Fibroblast of pulmonary artery (primary cell): ENCODE data around the gene GALNT5.
A peak's percentile ranks its signal among the peaks of the same experiment; 100 is the strongest.

Source experiments
- DNase-seq: peaks from one replicate; pipeline ENCODE4 v3.0.0-alpha.2; 2010; ENCODE audit warnings: low read depth
- H3K4me3 ChIP-seq: replicated peaks from 2 replicates; pipeline ENCODE4 v1.5.1; 2011; ENCODE audit warnings: low read depth, mild to moderate bottlenecking, control low read depth, low read length, moderate library complexity
- CTCF ChIP-seq: IDR thresholded peaks from 2 replicates; pipeline ENCODE4 v1.5.1; 2011; ENCODE audit warnings: mild to moderate bottlenecking, control low read depth, low read length, inconsistent platforms; ENCODE audit errors: missing control alignments

Gene GALNT5

GRCh38 chr2:157238296-157238695 is 19.2 kb upstream of the GALNT5 start:
- no peak for TF ChIP-seq CTCF
- no peak overlapping the region for H3K4me3 ChIP-seq
- no peak for DNase-seq

GRCh38 chr2:157244691-157245090 is 12.8 kb upstream of the GALNT5 start:
- H3K4me3 ChIP-seq = no peak overlapping the region
- no peak for DNase-seq
- TF ChIP-seq CTCF = no peak

- no peak for DNase-seq
- no peak overlapping the region for H3K4me3 ChIP-seq
- TF ChIP-seq CTCF = no peak
These were observed 12.2 kb upstream of the GALNT5 start for GRCh38 chr2:157245144-157245840.

GRCh38 chr2:157245846-157246764 is 11.4 kb upstream of the GALNT5 start:
- peak; percentile 80 for DNase-seq

GRCh38 chr2:157246765-157247407 is 10.6 kb upstream of the GALNT5 start:
- no peak for TF ChIP-seq CTCF
- no peak overlapping the region for H3K4me3 ChIP-seq
- DNase-seq = peak; percentile 43

More at GRCh38 chr2:157245846-157246764, 11.4 kb upstream of the GALNT5 start:
- TF ChIP-seq CTCF = no peak
- no peak overlapping the region for H3K4me3 ChIP-seq

- DNase-seq = no peak
- H3K4me3 ChIP-seq = no peak overlapping the region
- no peak for TF ChIP-seq CTCF
These were observed 6.7 kb upstream of the GALNT5 start for GRCh38 chr2:157250836-157251235.
